Large intestine (tissue), 3 donors: ENCODE measurements around the gene DCAF11. TPM values are rescaled to one million over a fixed set of nuclear protein-coding genes. Genes with fewer than 3 reads are reported as not detected.

Experiments
- DNase-seq, 2 donors: peaks; one replicate each; pipeline versions ENCODE4 v3.0.0 to v3.0.0-alpha.2; 2013
- H3K27ac ChIP-seq: one replicate; pipeline ENCODE4 v1.5.1; 2013; ENCODE audit warnings: low read length
- H3K27me3 ChIP-seq: 2 replicates; pipeline ENCODE4 v1.6.1; 2013; ENCODE audit warnings: low read length; ENCODE audit not compliant: control insufficient read depth, insufficient read depth
- H3K36me3 ChIP-seq: 2 replicates; pipeline ENCODE4 v1.6.1; 2013; ENCODE audit warnings: low read length; ENCODE audit not compliant: control insufficient read depth, insufficient read depth
- H3K4me1 ChIP-seq: one replicate; pipeline ENCODE4 v1.6.1; 2013; ENCODE audit warnings: low read length; ENCODE audit not compliant: control insufficient read depth, insufficient read depth
- H3K4me3 ChIP-seq: one replicate; pipeline ENCODE4 v1.5.1; 2013; ENCODE audit warnings: low read length
- H3K9me3 ChIP-seq: one replicate; pipeline ENCODE4 v1.6.1; 2013; ENCODE audit warnings: mild to moderate bottlenecking, low read depth, low read length, moderate library complexity; ENCODE audit not compliant: control insufficient read depth
- WGBS: methylation state at CpG from one replicate; pipeline ENCODE4 v1.1.5; 2013; ENCODE audit warnings: low lambda C conversion rate; ENCODE audit not compliant: insufficient coverage; 5-methylcytosine and 5-hydroxymethylcytosine counted together
- polyA plus RNA-seq: library from polyadenylated mRNA; unstranded; fragments of 120-200 nt; gene quantifications from one replicate; pipeline ENCODE4 v1.2.1, GENCODE V29; 2013

The DCAF11 gene
- polyA plus RNA-seq, 1 donor, result 98.9 TPM

DNA sequence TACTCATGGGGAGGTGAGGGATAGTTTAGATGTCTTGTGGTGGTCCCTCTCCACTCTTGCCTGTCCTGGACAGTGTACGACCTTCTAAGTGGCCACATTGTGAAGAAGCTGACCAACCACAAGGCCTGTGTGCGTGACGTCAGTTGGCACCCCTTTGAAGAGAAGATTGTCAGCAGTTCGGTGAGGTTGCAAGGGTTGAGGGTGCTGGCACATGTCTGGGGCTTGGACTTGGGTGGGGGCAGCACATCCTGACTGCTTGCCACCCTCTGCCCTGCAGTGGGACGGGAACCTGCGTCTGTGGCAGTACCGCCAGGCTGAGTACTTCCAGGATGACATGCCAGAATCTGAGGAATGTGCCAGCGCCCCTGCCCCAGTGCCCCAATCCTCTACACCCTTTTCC is 8.3 kb downstream of the DCAF11 start:
- Histone ChIP-seq H3K27me3 (no peaks in the 10 kb centered on the region), H3K27ac (no peak overlapping the region), H3K4me3 (no peak overlapping the region), H3K36me3 (peaks cover 60% of the 10 kb centered on the region), H3K4me1 (no peaks in the 10 kb centered on the region), H3K9me3 (no peaks in the 10 kb centered on the region)
- DNase-seq, result no peak
- WGBS, result no CpG with 5 or more reads among the region's 8 CpGs

DNA sequence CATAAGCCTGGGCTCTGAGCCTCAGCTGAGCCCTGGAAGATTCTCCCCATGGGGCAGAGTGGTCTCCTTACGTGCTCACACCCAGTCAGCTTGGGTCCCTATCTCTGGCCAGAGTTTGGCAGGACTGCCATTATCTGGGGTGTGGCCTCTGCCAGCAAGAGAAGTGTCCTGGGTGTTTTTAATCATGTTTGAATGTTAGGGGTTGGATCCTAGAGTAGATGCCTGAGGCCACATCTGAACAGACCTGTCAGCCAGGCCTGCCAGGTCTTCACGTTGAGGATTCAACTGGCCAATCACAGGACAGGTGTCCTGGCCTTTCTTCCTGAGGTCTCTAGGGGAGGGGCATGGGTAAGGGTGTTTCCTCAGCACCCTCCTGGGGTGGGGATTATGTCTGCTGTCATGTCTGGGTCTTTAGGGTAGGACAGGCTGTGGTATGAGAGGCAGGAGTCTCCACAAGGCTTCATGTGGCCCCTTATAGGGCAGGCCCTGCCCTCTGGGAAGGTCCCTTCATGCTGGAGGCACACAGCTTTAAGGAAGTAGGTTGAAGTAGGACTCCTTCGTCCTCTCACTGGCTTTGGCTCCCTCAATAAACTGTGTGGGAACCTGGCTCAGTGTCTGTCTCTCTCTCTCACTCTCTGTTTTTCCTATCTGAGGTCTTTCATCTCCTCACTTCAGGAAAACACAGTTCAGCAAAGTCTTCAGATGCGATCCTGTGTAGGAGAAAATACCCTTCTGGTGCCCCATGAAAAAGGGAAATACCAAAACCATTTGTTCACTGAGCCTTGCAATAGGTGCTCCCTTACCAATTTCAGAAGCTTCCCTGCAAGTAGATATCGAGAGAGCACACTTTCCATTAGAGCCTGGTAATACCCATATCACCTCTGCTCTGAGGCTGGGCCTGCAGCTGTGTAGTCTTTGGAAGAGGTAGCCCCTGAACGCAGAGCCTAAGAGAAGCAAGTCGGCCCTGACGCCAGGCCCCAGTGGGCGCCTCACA is 9.1 kb downstream of the DCAF11 start:
- no CpG with 5 or more reads among the region's 9 CpGs for WGBS
- no peak overlapping the region for H3K27ac ChIP-seq

DNA sequence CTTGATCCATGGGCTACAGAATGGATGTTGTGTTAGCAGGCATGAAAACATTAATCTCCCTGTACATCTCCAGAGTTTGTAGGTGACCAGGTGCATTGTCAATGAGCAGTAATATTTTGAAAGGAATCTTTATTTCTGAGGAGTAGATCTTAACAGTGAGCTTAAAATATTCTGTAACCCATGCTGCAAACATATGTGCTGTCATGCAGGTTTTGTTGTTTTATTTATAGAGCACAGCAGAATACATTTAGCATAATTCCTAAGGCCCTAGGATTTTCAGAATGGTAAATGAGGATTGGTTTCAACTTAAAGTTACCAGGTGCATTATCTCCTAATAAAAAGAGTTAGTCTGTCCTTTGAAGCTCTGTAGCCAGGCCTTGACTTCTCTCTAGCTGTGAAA is 12.4 kb downstream of the DCAF11 start:
- no peak overlapping the region for H3K4me3 ChIP-seq
- DNase-seq, result no peak
- H3K9me3 ChIP-seq, result no peaks in the 10 kb centered on the region
- H3K27me3 ChIP-seq, result no peaks in the 10 kb centered on the region
- no peak overlapping the region for H3K27ac ChIP-seq
- H3K4me1 ChIP-seq, result no peaks in the 10 kb centered on the region
- H3K36me3 ChIP-seq, result peaks cover 22% of the 10 kb centered on the region

More for the DNA sequence above, 9.1 kb downstream of the DCAF11 start:
- Histone ChIP-seq H3K4me1 (no peaks in the 10 kb centered on the region), H3K9me3 (no peaks in the 10 kb centered on the region), H3K27me3 (no peaks in the 10 kb centered on the region), H3K36me3 (peaks cover 52% of the 10 kb centered on the region), H3K4me3 (no peak overlapping the region)
- DNase-seq, result no peak

DNA sequence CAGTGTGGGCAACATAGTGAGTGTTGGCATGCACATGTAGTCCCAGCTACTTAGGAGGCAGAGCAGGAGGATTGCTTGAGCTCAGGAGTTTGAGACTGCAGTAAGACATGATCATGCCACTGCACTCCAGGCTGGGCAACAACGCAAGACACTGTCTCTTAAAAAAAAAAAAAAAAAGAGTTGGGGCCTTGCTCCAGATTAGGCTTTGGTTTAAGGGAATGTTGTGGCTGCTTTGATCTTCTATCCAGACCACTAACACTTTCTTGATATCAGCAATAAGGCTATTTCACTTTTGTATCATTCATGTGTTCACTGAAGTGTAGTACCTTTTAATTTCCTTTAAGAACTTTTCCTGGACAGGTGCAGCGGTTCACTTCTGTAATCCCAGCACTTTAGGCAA is 13.1 kb downstream of the DCAF11 start:
- no peak overlapping the region for H3K27ac ChIP-seq
- no CpG with 5 or more reads among the region's 2 CpGs for WGBS
- H3K27me3 ChIP-seq, result no peaks in the 10 kb centered on the region
- no peaks in the 10 kb centered on the region for H3K9me3 ChIP-seq
- no peaks in the 10 kb centered on the region for H3K4me1 ChIP-seq
- DNase-seq, result no peak
- H3K36me3 ChIP-seq, result peaks cover 21% of the 10 kb centered on the region
- no peak overlapping the region for H3K4me3 ChIP-seq

DNA sequence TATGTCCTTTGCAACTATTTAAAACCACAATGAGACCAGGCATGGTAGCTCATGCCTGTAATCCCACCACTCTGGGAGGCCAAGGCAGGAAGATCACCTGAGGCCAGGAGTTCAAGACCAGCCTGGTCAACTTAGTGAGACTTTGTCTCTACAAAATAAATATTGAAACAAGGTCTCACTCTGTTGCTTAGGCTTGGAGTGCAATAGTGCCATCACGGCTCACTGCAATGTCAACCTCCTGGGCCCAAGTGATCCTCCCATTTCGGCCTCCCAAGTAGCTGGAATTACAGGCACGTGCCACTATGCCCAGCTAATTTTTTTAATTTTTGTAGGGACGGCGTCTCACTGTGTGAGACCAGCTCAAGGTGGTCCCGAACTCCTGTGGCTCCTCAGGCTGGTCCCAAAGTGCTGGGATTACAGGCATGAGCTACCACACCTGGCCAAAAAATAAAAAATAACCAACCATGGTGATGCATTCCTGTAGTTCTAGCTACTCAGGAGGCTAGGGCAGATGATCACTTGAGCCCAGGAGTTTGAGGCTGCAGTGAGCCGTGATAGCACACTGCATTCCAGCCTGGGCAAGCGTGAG is 14.9 kb downstream of the DCAF11 start:
- H3K4me1 ChIP-seq, result no peaks in the 10 kb centered on the region
- H3K27ac ChIP-seq, result no peak overlapping the region
- no peak overlapping the region for H3K4me3 ChIP-seq
- DNase-seq, result no peak
- H3K27me3 ChIP-seq, result no peaks in the 10 kb centered on the region
- peaks cover 3% of the 10 kb centered on the region for H3K36me3 ChIP-seq
- WGBS, result no CpG with 5 or more reads among the region's 8 CpGs
- no peaks in the 10 kb centered on the region for H3K9me3 ChIP-seq

DNA sequence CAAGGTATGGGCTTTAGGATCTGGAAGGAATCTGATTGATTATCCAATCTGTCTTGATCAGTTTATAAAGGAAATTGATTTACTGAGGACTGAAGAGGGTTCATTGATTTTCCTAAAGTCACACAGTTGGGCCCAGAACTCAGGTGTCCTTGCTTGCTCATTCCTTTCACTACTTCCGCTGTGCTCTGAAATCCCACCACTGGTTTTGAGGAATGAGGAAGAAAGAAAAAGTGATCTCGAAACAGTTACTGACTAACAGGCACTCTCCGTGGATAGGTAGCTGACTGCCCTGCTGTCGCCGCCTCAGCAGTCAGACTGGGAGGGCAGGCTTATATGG is 15.8 kb downstream of the DCAF11 start, which contains the start of gene FITM1:
FITM1 (plus strand) TSS at position 280 of the 337 bp plus-strand sequence. CDS start 905 bp downstream, outside the sequence.
- no peak for DNase-seq
- no peak within 1 kb of the TSS for H3K27ac ChIP-seq
- H3K4me1 ChIP-seq, result peaks cover 2% of the 10 kb centered on the region
- no peak within 1 kb of the TSS for H3K4me3 ChIP-seq
- H3K9me3 ChIP-seq, result no peaks in the 10 kb centered on the region
- no peaks in the 10 kb centered on the region for H3K27me3 ChIP-seq
- H3K36me3 ChIP-seq, result peaks cover 3% of the 10 kb centered on the region
- WGBS, result no CpG with 5 or more reads among the region's 5 CpGs

DNA sequence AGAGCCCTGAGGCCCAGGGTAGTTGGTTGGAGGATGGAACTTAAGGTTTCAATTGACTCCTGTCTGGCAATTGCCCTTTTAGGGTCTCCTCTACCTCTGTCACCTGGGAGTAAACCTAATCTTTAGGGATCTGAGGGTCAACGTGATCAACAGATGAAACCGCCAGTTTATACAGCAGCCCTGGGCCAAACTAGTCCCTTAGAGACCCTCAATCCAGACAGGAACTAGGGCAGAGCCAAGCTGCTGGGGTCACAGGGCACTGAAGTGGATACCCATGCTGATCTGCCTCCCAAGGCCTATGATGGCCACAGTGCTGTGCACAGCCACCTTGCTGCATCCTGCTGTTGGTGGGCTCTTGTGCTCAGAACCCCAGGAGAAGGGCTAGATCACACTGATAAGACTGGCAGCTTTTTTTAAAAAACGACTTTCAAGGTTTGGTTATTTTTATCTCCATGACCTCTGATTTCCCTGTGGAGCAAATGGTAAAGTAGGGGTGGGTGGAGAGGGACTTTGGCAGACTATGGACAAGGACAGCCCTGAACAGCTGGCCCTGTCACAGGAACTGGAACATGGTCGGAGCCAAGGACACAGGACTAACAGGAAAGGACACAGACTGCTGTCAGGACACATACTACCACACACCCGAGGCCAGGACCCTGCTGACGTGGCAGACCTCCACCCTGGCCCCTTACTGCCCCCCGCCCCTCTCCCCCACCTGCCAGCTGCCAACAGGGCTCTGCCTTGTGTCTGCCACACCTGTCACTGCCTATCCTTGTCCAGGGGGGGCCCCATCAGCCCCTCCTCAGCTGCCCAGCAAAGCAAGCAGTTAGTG is 16.4 kb downstream of the DCAF11 start:
- Histone ChIP-seq H3K4me3 (no peak overlapping the region), H3K36me3 (peaks cover 3% of the 10 kb centered on the region), H3K9me3 (no peaks in the 10 kb centered on the region), H3K27me3 (no peaks in the 10 kb centered on the region), H3K27ac (no peak overlapping the region), H3K4me1 (peaks cover 5% of the 10 kb centered on the region)
- whole genome bisulfite sequencing, result no CpG with 5 or more reads among the region's 7 CpGs
- DNase-seq, result no peak

DNA sequence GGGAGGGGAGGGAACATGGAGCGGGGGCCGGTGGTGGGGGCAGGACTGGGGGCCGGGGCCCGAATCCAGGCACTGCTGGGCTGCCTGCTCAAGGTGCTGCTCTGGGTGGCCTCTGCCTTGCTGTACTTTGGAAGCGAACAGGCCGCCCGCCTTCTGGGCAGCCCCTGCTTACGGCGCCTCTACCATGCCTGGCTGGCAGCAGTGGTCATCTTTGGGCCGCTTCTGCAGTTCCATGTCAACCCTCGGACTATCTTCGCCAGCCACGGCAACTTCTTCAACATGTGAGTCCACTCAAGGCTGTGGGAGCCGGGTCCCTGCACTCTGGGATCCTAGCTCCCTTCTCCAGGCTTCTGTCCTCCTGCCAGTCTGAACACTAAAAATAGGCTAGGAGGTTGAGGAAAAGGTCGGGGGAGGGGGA is 17.0 kb downstream of the DCAF11 start:
- no CpG with 5 or more reads among the region's 15 CpGs for WGBS
- H3K36me3 ChIP-seq, result peaks cover 3% of the 10 kb centered on the region
- no peaks in the 10 kb centered on the region for H3K27me3 ChIP-seq
- no peak overlapping the region for H3K27ac ChIP-seq
- H3K4me1 ChIP-seq, result peaks cover 5% of the 10 kb centered on the region
- no peak overlapping the region for H3K4me3 ChIP-seq
- no peaks in the 10 kb centered on the region for H3K9me3 ChIP-seq
- DNase-seq, result no peak

DNA sequence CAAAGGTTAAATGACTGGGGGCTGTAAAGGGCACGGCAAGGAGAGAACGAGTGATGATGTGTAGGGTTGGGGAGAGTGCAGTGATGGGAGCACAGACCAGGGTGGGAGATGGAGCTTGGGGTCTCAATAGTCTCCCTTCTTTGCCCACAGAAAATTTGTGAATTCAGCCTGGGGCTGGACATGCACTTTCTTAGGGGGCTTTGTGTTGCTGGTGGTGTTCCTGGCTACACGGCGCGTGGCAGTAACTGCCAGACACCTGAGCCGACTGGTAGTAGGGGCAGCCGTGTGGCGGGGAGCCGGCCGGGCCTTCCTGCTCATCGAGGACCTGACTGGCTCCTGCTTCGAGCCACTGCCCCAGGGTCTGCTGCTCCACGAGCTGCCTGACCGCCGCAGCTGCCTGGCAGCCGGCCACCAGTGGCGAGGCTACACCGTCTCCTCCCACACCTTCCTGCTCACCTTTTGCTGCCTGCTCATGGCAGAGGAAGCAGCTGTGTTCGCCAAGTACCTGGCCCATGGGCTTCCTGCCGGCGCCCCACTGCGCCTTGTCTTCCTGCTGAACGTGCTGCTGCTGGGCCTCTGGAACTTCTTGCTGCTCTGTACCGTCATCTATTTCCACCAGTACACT is 17.6 kb downstream of the DCAF11 start:
- Histone ChIP-seq H3K4me1 (peaks cover 9% of the 10 kb centered on the region), H3K9me3 (no peaks in the 10 kb centered on the region), H3K27me3 (no peaks in the 10 kb centered on the region), H3K27ac (no peak overlapping the region), H3K36me3 (peaks cover 4% of the 10 kb centered on the region), H3K4me3 (no peak overlapping the region)
- WGBS, result no CpG with 5 or more reads among the region's 24 CpGs
- DNase-seq, result no peak

DNA sequence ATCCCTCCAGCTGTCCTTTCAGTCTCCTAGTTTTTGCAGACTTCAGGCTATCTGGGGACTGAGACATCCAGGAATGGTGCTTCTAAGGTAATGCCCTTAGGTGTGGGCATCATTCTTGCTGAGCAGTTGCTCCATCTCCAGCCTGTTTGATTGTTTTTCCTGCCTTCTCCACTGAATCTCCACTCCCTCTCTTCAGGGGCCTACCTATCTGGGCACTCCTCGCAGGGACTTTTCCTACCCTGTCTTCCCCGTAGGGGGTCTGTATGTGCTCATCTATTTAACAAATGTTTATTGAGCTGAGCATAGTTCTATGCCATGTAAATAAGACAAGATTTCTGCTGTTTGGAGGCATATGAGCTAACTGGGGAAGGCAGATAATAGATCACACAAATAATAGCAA is 18.4 kb downstream of the DCAF11 start:
- Histone ChIP-seq H3K4me1 (peaks cover 16% of the 10 kb centered on the region), H3K4me3 (no peak overlapping the region), H3K36me3 (peaks cover 12% of the 10 kb centered on the region), H3K9me3 (no peaks in the 10 kb centered on the region), H3K27ac (no peak overlapping the region), H3K27me3 (no peaks in the 10 kb centered on the region)
- no peak for DNase-seq
- WGBS, result no CpG with 5 or more reads among the region's 2 CpGs
